Caco-2 (cell line): Measurements from ENCODE around the gene AATK. TPM values are rescaled to one million over a fixed set of nuclear protein-coding genes. Genes with fewer than 3 reads are reported as not detected.

Experiments
- BruUV-seq: library from RNA; stranded (reverse); fragments of 400-500 nt; replicated peaks from 2 replicates; lab custom pipeline; 2021; lab: Mats Ljungman, UMichigan
- CTCF ChIA-PET: fragments of 300-600 bp; sonication (Branson Sonifier 250); formaldehyde crosslinking; loops from one replicate; lab custom pipeline; 2022; ENCODE audit warnings: antibody characterized with exemption; lab: Charles Lee
- POLR2A ChIA-PET: fragments of 300-600 bp; sonication (Branson Sonifier 250); formaldehyde crosslinking; loops from one replicate; lab custom pipeline; 2022; ENCODE audit warnings: antibody characterized with exemption; lab: Charles Lee
- DNase-seq, 2 experiments: peaks; one replicate each; pipeline versions ENCODE4 v3.0.0 to v3.0.0-alpha.2; 2020 to 2022
- H3K27me3 ChIP-seq: replicated peaks from 2 replicates; pipeline ENCODE4 v1.6.0; 2011; ENCODE audit warnings: low read length; ENCODE audit not compliant: control insufficient read depth, insufficient read depth
- H3K36me3 ChIP-seq: 2 replicates; pipeline ENCODE4 v1.5.1; 2011; ENCODE audit warnings: low read length; ENCODE audit not compliant: control insufficient read depth, insufficient read depth
- H3K4me1 ChIP-seq: fragments of 250-450 bp; sonication (Bioruptor Pico); 2 replicates; pipeline ENCODE4 v1.5.1; 2020; ENCODE audit warnings: mild to moderate bottlenecking
- H3K4me3 ChIP-seq: 2 replicates; pipeline ENCODE4 v1.5.1; 2011; ENCODE audit warnings: low read depth, mild to moderate bottlenecking, control low read depth, low read length
- H3K9me3 ChIP-seq: fragments of 250-450 bp; sonication (Bioruptor Pico); 2 replicates; pipeline ENCODE4 v1.5.1; 2020; ENCODE audit warnings: mild to moderate bottlenecking, moderate library complexity
- H3K27ac Mint-ChIP-seq: one replicate; pipeline ENCODE4 v1.8.0; 2022; ENCODE audit warnings: mixed read lengths; ENCODE audit not compliant: unreplicated experiment
- H3K27me3 Mint-ChIP-seq: one replicate; pipeline ENCODE4 v1.8.0; 2022; ENCODE audit warnings: mixed read lengths; ENCODE audit not compliant: insufficient read depth, unreplicated experiment
- H3K36me3 Mint-ChIP-seq: one replicate; pipeline ENCODE4 v1.8.0; 2022; ENCODE audit warnings: mild to moderate bottlenecking, mixed read lengths; ENCODE audit not compliant: insufficient read depth, unreplicated experiment
- H3K4me1 Mint-ChIP-seq: one replicate; pipeline ENCODE4 v1.8.0; 2022; ENCODE audit warnings: low read depth, mixed read lengths; ENCODE audit not compliant: unreplicated experiment
- H3K4me3 Mint-ChIP-seq: one replicate; pipeline ENCODE4 v1.8.0; 2022; ENCODE audit warnings: mild to moderate bottlenecking, moderate library complexity, mixed read lengths; ENCODE audit not compliant: unreplicated experiment
- H3K9me3 Mint-ChIP-seq: one replicate; pipeline ENCODE4 v1.8.0; 2022; ENCODE audit warnings: mixed read lengths; ENCODE audit not compliant: unreplicated experiment
- CTCF ChIP-seq, 2 experiments: fragments of 200-600 bp in 1 of 2; IDR thresholded peaks; 1 replicate in 1 of 2; 2 replicates in 1 of 2; pipeline versions ENCODE4 v1.5.1 to v1.8.0; 2011 to 2022; ENCODE audit warnings: antibody characterized with exemption in 1 of 2, control low read depth in 1 of 2, inconsistent platforms in 1 of 2, low read depth in 1 of 2, low read length in 1 of 2, mild to moderate bottlenecking in 1 of 2, moderate library complexity in 1 of 2; ENCODE audit not compliant: insufficient read depth in 1 of 2, severe bottlenecking in 1 of 2, unreplicated experiment in 1 of 2
- intact Hi-C: fragments of 100-400 bp; cut with micrococcal nuclease; formaldehyde crosslinking; loops from one replicate; pipeline ENCODE4 v1.10.0; 2022; ENCODE audit not compliant: unreplicated experiment
- total RNA-seq: library from RNA; stranded (reverse); gene quantifications from 2 replicates; pipeline ENCODE4 v1.2.3, GENCODE V29; 2022

AATK gene
- total RNA-seq, 1 experiment from 2014 or later, result 26.6 TPM

DNA sequence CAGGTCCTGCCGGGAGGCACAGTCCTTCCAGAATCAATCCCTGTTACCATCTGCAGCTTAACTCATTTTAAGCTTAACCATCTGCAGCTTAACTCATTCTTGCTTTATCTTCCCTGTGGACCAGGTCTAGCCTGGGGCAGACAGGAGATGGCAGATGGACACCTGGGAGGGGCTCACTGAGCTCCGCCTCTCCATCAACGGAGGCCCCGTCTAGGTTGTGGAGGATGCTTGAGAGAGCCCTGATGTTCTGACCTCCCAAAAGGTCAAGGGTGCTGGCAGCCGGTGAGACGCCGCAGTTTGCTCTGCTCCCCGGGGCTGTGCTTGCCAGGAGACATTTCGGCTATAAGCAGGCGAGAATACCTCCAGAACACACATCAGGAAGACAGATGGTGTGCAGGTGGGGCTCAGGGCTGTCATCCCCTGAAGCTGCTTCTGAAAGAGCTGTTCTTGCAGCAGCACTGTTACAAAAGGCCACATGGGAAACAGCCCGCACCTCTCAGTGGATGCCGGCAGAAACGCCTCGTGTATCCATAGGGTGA, 89.8 kb downstream of the AATK start:
- H3K27me3 ChIP-seq, result no peaks in the 10 kb centered on the region
- no peak overlapping the region for H3K4me3 ChIP-seq
- peaks cover 9% of the 10 kb centered on the region for H3K4me1 Mint-ChIP-seq
- H3K36me3 ChIP-seq, result no peaks in the 10 kb centered on the region
- peaks cover 33% of the 10 kb centered on the region for H3K36me3 Mint-ChIP-seq
- CTCF ChIA-PET, result interaction anchor here (0.6 kb wide), 1 partner anchor 25 kb away, joined by 3 read pairs; no protein-coding TSS in a partner anchor
- H3K4me3 Mint-ChIP-seq, result no peak overlapping the region
- no peaks in the 10 kb centered on the region for H3K9me3 ChIP-seq
- no peak overlapping the region for H3K27ac Mint-ChIP-seq
- BruUV-seq, result no TSS peak
- H3K9me3 Mint-ChIP-seq, result no peaks in the 10 kb centered on the region
- TF ChIP-seq CTCF (IDR thresholded peaks at IDR 0.05; ENCODE audit: insufficient read depth in 1 of 2, low read depth in 1 of 2, low read length in 1 of 2, severe bottlenecking in 1 of 2, unreplicated experiment in 1 of 2), result no peak
- no peaks in the 10 kb centered on the region for H3K27me3 Mint-ChIP-seq
- intact Hi-C loops, result no loop called here
- DNase-seq, result no peak
- peaks cover 11% of the 10 kb centered on the region; the same call in 1 of the 2 replicates for H3K4me1 ChIP-seq
- POLR2A ChIA-PET, result no interaction called here

- ChIA-PET CTCF (no interaction called here), POLR2A (no interaction called here)
- Mint-ChIP-seq H3K36me3 (peaks cover 38% of the 10 kb centered on the region), H3K9me3 (no peaks in the 10 kb centered on the region), H3K4me1 (peaks cover 9% of the 10 kb centered on the region), H3K27ac (no peak overlapping the region), H3K4me3 (no peak overlapping the region), H3K27me3 (no peaks in the 10 kb centered on the region)
- H3K4me3 ChIP-seq, result no peak overlapping the region
- H3K9me3 ChIP-seq, result no peaks in the 10 kb centered on the region
- no peak for DNase-seq
- intact Hi-C loops, result no loop called here
- no TSS peak for BruUV-seq
- H3K4me1 ChIP-seq, result peaks cover 11% of the 10 kb centered on the region; the same call in 1 of the 2 replicates
- H3K27me3 ChIP-seq, result no peaks in the 10 kb centered on the region
- no peak for TF ChIP-seq CTCF (IDR thresholded peaks at IDR 0.05; ENCODE audit: insufficient read depth in 1 of 2, low read depth in 1 of 2, low read length in 1 of 2, severe bottlenecking in 1 of 2, unreplicated experiment in 1 of 2)
- no peaks in the 10 kb centered on the region for H3K36me3 ChIP-seq
These were observed 90.7 kb downstream of the AATK start for GRCh38 chr17:81075307-81075706.

DNA sequence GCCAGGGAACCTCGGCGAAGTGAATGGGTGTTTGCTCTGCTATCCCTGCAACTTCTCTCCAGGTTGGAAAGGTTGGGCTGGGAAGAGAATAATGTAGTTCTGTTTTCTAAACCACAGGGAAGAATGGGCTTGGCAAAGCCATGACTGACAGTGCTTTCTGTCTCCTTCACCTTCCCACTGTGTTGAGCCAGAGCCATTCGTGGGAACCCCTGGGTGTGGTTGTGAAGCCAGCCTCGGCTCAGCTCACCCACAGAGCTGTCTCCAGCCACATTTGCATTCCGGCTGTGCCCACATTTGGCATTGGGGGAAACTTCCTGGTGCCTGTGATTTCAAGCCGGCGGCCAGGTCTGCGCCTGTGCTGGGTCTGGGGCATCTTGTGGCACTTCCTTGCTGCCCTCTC, 91.1 kb downstream of the AATK start:
- POLR2A ChIA-PET, result no interaction called here
- Histone ChIP-seq H3K9me3 (no peaks in the 10 kb centered on the region), H3K36me3 (no peaks in the 10 kb centered on the region), H3K4me1 (peaks cover 11% of the 10 kb centered on the region; the same call in 1 of the 2 replicates), H3K4me3 (no peak overlapping the region), H3K27me3 (no peaks in the 10 kb centered on the region)
- H3K27ac Mint-ChIP-seq, result no peak overlapping the region
- CTCF ChIA-PET, result no interaction called here
- no TSS peak for BruUV-seq
- no peak for TF ChIP-seq CTCF (IDR thresholded peaks at IDR 0.05; ENCODE audit: insufficient read depth in 1 of 2, low read depth in 1 of 2, low read length in 1 of 2, severe bottlenecking in 1 of 2, unreplicated experiment in 1 of 2)
- no peak overlapping the region for H3K4me3 Mint-ChIP-seq
- peaks cover 9% of the 10 kb centered on the region for H3K4me1 Mint-ChIP-seq
- no peaks in the 10 kb centered on the region for H3K9me3 Mint-ChIP-seq
- peaks cover 38% of the 10 kb centered on the region for H3K36me3 Mint-ChIP-seq
- no peak for DNase-seq
- no peaks in the 10 kb centered on the region for H3K27me3 Mint-ChIP-seq
- intact Hi-C loops, result no loop called here
